ENCODE data around the gene TSHZ2. TPM values are rescaled to one million over a fixed set of nuclear protein-coding genes. Genes with fewer than 3 reads are reported as not detected.

Gene TSHZ2
- polyA plus RNA-seq, 1 donor from 2014 or later, result 4.6 TPM

- no peak overlapping the region for H3K9ac ChIP-seq (ENCODE audit: low read length)
- H3K79me2 ChIP-seq (replicated peaks; ENCODE audit: insufficient read depth, low read length), result no peaks in the 10 kb centered on the region
- no peak overlapping the region for H3K4me3 ChIP-seq (ENCODE audit: low read length)
- no peaks in the 10 kb centered on the region for H3K9me2 ChIP-seq (ENCODE audit: insufficient read depth, low read length)
- no peak overlapping the region for H2AFZ ChIP-seq (ENCODE audit: low read depth, low read length)
- TF ChIP-seq CTCF (IDR thresholded peaks at IDR 0.05; ENCODE audit: poor library complexity, severe bottlenecking) (no peak), REST (IDR thresholded peaks at IDR 0.05; ENCODE audit: borderline replicate concordance) (no peak), EP300 (conservative IDR thresholded peaks at IDR 0.05; ENCODE audit: poor library complexity, severe bottlenecking) (no peak), TAF1 (IDR thresholded peaks at IDR 0.05; ENCODE audit: low read depth) (no peak), SMC3 (conservative IDR thresholded peaks at IDR 0.05; ENCODE audit: poor library complexity) (no peak), RAD21 (conservative IDR thresholded peaks at IDR 0.05) (no peak), EZH2 (IDR thresholded peaks at IDR 0.05; ENCODE audit: borderline replicate concordance, insufficient read depth, low read length, poor library complexity, severe bottlenecking) (no peak), MXI1 (conservative IDR thresholded peaks at IDR 0.05; ENCODE audit: poor library complexity, severe bottlenecking) (no peak), POLR2AphosphoS5 (IDR thresholded peaks at IDR 0.05) (no peak)
- no peak overlapping the region for H3K4me2 ChIP-seq (ENCODE audit: low read length)
- no peaks in the 10 kb centered on the region for H3F3A ChIP-seq (ENCODE audit: insufficient read depth, low read length, poor library complexity, severe bottlenecking)
- no peaks in the 10 kb centered on the region for H3K36me3 ChIP-seq (ENCODE audit: insufficient read depth, low read length)
- no peak overlapping the region for H3K27ac ChIP-seq (ENCODE audit: low read length)
- H4K20me1 ChIP-seq (ENCODE audit: insufficient read depth), result no peaks in the 10 kb centered on the region
- no peaks in the 10 kb centered on the region for H3K9me3 ChIP-seq (ENCODE audit: low read length)
- H3K27me3 ChIP-seq (ENCODE audit: insufficient read depth, low read depth, low read length), result no peaks in the 10 kb centered on the region
These were observed 482.6 kb downstream of the TSHZ2 start for GRCh38 chr20:53454675-53455276.

- H3K36me3 ChIP-seq (ENCODE audit: insufficient read depth, low read length), result no peaks in the 10 kb centered on the region
- no peaks in the 10 kb centered on the region for H3K79me2 ChIP-seq (replicated peaks; ENCODE audit: insufficient read depth, low read length)
- no peak overlapping the region for H3K9ac ChIP-seq (ENCODE audit: low read length)
- no peaks in the 10 kb centered on the region for H3K27me3 ChIP-seq (ENCODE audit: insufficient read depth, low read depth, low read length)
- H3F3A ChIP-seq (ENCODE audit: insufficient read depth, low read length, poor library complexity, severe bottlenecking), result no peaks in the 10 kb centered on the region
- no peak overlapping the region for H2AFZ ChIP-seq (ENCODE audit: low read depth, low read length)
- no peaks in the 10 kb centered on the region for H3K9me3 ChIP-seq (ENCODE audit: low read length)
- no peaks in the 10 kb centered on the region for H3K9me2 ChIP-seq (ENCODE audit: insufficient read depth, low read length)
- no peak overlapping the region for H3K4me2 ChIP-seq (ENCODE audit: low read length)
- TF ChIP-seq REST (IDR thresholded peaks at IDR 0.05; ENCODE audit: borderline replicate concordance), result no peak
- TF ChIP-seq EP300 (conservative IDR thresholded peaks at IDR 0.05; ENCODE audit: poor library complexity, severe bottlenecking), result no peak
- H3K4me3 ChIP-seq (ENCODE audit: low read length), result no peak overlapping the region
- H3K27ac ChIP-seq (ENCODE audit: low read length), result no peak overlapping the region
- no peaks in the 10 kb centered on the region for H4K20me1 ChIP-seq (ENCODE audit: insufficient read depth)
These were observed 491.2 kb downstream of the TSHZ2 start for GRCh38 chr20:53463101-53463972.
